SK-N-SH (cell line): ENCODE data around the gene CR1. TPM values are rescaled to one million over a fixed set of nuclear protein-coding genes. Genes with fewer than 3 reads are reported as not detected.
A peak's percentile ranks its signal among the peaks of the same experiment; 100 is the strongest.
"Not testable (repeated sequence)": the region's sequence is repeated elsewhere in the genome, so short reads cannot be mapped to it uniquely, and the experiment has no call there.

ENCODE experiments used
- CTCF ChIA-PET: fragments of 300-600, 350-600 bp; formaldehyde crosslinking; extraction: SDS; loops from one replicate; lab custom pipeline; 2021; lab: Yijun Ruan, JAX
- POLR2A ChIA-PET: fragments of 350-600 bp; sonication (Branson Sonifier 250); formaldehyde crosslinking; extraction: SDS; loops from one replicate; lab custom pipeline; 2020; ENCODE audit warnings: antibody characterized with exemption, inconsistent platforms; lab: Yijun Ruan, JAX
- DNase-seq: peaks from one replicate; pipeline ENCODE4 v3.0.0; 2012
- H2AFZ ChIP-seq: fragments of 200-600 bp; sonication (generic); 2 replicates; pipeline ENCODE4 v1.8.1; 2016; ENCODE audit warnings: antibody characterized with exemption, mild to moderate bottlenecking, low read depth
- H3F3A ChIP-seq: fragments of 200-600 bp; sonication (generic); replicated peaks from 2 replicates; pipeline ENCODE3; 2016; ENCODE audit warnings: antibody characterized with exemption, mild to moderate bottlenecking; ENCODE audit not compliant: insufficient read depth
- H3K27ac ChIP-seq, 2 experiments: fragments of 200-500 bp in 1 of 2; fragments of 200-600 bp in 1 of 2; sonication (Bioruptor generic) in 1 of 2; sonication (generic), shearing (Covaris generic) in 1 of 2; 2 replicates each; pipeline versions ENCODE4 v1.5.1 to v1.6.1; 2014 to 2016; ENCODE audit warnings: low read depth in 2 of 2, inconsistent platforms in 1 of 2, low read length in 1 of 2, mild to moderate bottlenecking in 1 of 2, mixed read lengths in 1 of 2
- H3K27me3 ChIP-seq: fragments of 200-600 bp; sonication (generic), shearing (Covaris generic); 2 replicates; pipeline ENCODE4 v1.6.1; 2016; ENCODE audit warnings: mixed run types; ENCODE audit not compliant: insufficient read depth
- H3K36me3 ChIP-seq, 2 experiments: fragments of 200-500 bp in 1 of 2; fragments of 200-600 bp in 1 of 2; sonication (Bioruptor generic) in 1 of 2; sonication (generic) in 1 of 2; replicated peaks in 1 of 2; 2 replicates each; pipeline versions ENCODE3 to v1.5.1; 2014 to 2016; ENCODE audit warnings: low read length in 1 of 2, mild to moderate bottlenecking in 1 of 2; ENCODE audit not compliant: insufficient read depth in 2 of 2, control insufficient read depth in 1 of 2
- H3K4me1 ChIP-seq, 2 experiments: fragments of 200-500 bp in 1 of 2; fragments of 200-600 bp in 1 of 2; sonication (Bioruptor generic) in 1 of 2; sonication (generic), shearing (Covaris generic) in 1 of 2; 2 replicates each; pipeline versions ENCODE4 v1.5.1 to v1.6.1; 2014 to 2016; ENCODE audit warnings: low read depth in 1 of 2, low read length in 1 of 2, mixed run types in 1 of 2; ENCODE audit not compliant: insufficient read depth in 2 of 2, control insufficient read depth in 1 of 2
- H3K4me2 ChIP-seq: fragments of 200-600 bp; sonication (generic), shearing (Covaris generic); 2 replicates; pipeline ENCODE4 v1.6.1; 2017; ENCODE audit warnings: mixed run types
- H3K4me3 ChIP-seq, 2 experiments: fragments of 200-500 bp in 1 of 2; fragments of 200-600 bp in 1 of 2; sonication (Bioruptor generic) in 1 of 2; sonication (generic), shearing (Covaris generic) in 1 of 2; 2 replicates each; pipeline versions ENCODE4 v1.5.1 to v1.8.1; 2014 to 2016; ENCODE audit warnings: low read depth in 2 of 2, inconsistent platforms in 1 of 2, low read length in 1 of 2, mild to moderate bottlenecking in 1 of 2, mixed read lengths in 1 of 2, moderate library complexity in 1 of 2
- H3K79me2 ChIP-seq: fragments of 200-600 bp; sonication (generic); 2 replicates; pipeline ENCODE4 v1.8.1; 2017; ENCODE audit warnings: mild to moderate bottlenecking; ENCODE audit not compliant: insufficient read depth
- H3K9ac ChIP-seq: fragments of 200-600 bp; sonication (generic); 2 replicates; pipeline ENCODE4 v1.6.1; 2017; ENCODE audit warnings: mixed run types
- H3K9me2 ChIP-seq: fragments of 200-600 bp; sonication (generic); 2 replicates; pipeline ENCODE4 v1.6.1; 2017; ENCODE audit warnings: mixed run types
- H3K9me3 ChIP-seq: fragments of 200-600 bp; sonication (generic); 2 replicates; pipeline ENCODE4 v1.6.1; 2017; ENCODE audit warnings: mixed run types, mild to moderate bottlenecking, moderate library complexity
- H4K20me1 ChIP-seq: fragments of 200-600 bp; sonication (generic); 2 replicates; pipeline ENCODE4 v1.6.1; 2017; ENCODE audit warnings: mild to moderate bottlenecking, mixed run types; ENCODE audit not compliant: insufficient read depth
- GABPA ChIP-seq: IDR thresholded peaks from 2 replicates; pipeline ENCODE4 v1.4.0; 2012; ENCODE audit warnings: low read depth, mild to moderate bottlenecking
- WGBS: methylation state at CpG from one replicate; pipeline ENCODE4 v1.1.6; 2017; ENCODE audit warnings: low lambda C conversion rate; 5-methylcytosine and 5-hydroxymethylcytosine counted together
- polyA plus RNA-seq, 3 experiments: library from polyadenylated mRNA; depleted of rRNA; stranded (reverse); fragments of >200 nt; gene quantifications; 2 replicates each; pipeline ENCODE4 v1.2.3, GENCODE V29; 2012
- TF ChIP-seq, protein P1 (sequence below): fragments of 200-600 bp; sonication (generic); IDR thresholded peaks from 2 replicates; pipeline ENCODE4 v1.6.1; 2017; ENCODE audit warnings: antibody characterized with exemption, mild to moderate bottlenecking, moderate library complexity

The CR1 gene
- polyA plus RNA-seq, 1 of the 3 experiments (the other 2 are of a cell fraction), result not detected

DNA sequence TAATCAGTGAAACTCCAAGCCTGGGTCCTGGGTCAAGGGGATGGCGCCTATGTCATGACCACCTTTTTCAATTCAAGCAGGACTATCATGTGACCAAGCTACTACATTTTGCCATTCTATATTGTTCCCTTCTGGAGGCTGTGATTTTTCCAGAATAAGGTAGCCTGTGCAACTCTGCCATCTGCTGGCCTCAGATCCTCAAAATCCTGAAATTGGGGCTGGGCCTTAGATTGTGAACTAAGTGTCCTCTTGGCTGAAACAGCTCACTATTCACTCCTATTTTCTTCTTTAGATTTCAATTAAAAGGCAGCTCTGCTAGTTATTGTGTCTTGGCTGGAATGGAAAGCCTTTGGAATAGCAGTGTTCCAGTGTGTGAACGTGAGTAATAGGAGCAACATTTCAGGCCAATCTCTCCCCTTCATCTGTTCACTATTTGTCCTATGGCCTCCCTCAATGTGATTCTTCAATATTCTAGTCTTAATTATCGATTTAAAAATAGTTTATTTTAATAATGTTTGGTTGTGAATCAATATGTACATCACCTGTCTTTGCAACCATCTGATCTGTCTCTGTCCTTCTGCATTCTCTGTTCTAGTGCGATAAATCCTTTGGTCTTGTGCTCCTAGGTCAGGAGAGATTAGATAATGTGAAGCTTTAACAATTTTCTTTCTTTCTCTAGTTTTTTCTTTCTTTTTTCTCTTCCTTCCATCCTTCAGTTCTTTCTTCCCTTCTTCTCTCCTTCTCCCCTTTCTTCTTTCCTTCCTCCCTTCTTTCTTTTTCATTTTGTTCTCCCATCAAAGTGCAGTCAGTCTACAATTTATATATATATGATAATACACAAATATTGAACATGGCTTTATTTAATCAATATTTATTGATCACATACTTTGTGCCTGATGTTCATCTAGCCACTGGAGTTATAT, 69.8 kb downstream of the CR1 start:
- H2AFZ ChIP-seq, result no peak overlapping the region
- 21% methylated on average over 4 of the region's 4 CpGs for WGBS
- no peaks in the 10 kb centered on the region for H4K20me1 ChIP-seq
- no peak overlapping the region for H3K4me2 ChIP-seq
- H3K9ac ChIP-seq, result no peak overlapping the region
- DNase-seq, result no peak
- no peaks in the 10 kb centered on the region for H3K9me3 ChIP-seq
- H3K9me2 ChIP-seq, result no peaks in the 10 kb centered on the region
- H3K79me2 ChIP-seq, result no peaks in the 10 kb centered on the region
- no peaks in the 10 kb centered on the region for H3K27me3 ChIP-seq
- H3F3A ChIP-seq, result no peaks in the 10 kb centered on the region
- ChIA-PET POLR2A (no interaction called here), CTCF (interaction anchor here (1.5 to 3.0 kb wide), 2 partner anchors 13 to 19 kb away, joined by 3 to 6 read pairs; no protein-coding TSS in a partner anchor)
- TF ChIP-seq GABPA, result no peak
- TF ChIP-seq, protein P1, sequence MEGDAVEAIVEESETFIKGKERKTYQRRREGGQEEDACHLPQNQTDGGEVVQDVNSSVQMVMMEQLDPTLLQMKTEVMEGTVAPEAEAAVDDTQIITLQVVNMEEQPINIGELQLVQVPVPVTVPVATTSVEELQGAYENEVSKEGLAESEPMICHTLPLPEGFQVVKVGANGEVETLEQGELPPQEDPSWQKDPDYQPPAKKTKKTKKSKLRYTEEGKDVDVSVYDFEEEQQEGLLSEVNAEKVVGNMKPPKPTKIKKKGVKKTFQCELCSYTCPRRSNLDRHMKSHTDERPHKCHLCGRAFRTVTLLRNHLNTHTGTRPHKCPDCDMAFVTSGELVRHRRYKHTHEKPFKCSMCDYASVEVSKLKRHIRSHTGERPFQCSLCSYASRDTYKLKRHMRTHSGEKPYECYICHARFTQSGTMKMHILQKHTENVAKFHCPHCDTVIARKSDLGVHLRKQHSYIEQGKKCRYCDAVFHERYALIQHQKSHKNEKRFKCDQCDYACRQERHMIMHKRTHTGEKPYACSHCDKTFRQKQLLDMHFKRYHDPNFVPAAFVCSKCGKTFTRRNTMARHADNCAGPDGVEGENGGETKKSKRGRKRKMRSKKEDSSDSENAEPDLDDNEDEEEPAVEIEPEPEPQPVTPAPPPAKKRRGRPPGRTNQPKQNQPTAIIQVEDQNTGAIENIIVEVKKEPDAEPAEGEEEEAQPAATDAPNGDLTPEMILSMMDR, result peak; percentile 47
- H3K4me3 ChIP-seq, result no peak overlapping the region
- no peaks in the 10 kb centered on the region for H3K4me1 ChIP-seq
- H3K36me3 ChIP-seq, result no peaks in the 10 kb centered on the region
- H3K27ac ChIP-seq, result no peak overlapping the region

DNA sequence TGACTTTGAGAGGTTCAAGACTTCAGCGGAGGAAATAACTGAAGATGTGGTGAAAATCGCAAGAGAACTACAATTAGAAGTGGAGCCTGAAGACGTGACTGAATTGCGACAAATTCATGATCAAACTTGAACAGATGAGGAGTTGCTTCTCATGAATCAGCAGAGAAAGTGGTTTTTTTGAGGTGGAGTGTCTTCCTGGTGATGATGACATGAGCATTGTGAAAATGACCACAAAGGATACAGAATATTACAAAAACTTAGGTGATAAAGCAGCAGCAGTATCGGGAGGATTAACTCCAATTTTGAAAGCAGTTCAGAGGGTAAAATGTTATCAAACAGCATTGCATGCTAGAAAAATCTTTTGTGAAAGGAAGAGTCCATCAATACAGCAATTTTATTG, 76.0 kb downstream of the CR1 start:
- H3F3A ChIP-seq, H3K9me3 ChIP-seq, H3K27me3 ChIP-seq, H2AFZ ChIP-seq, H3K4me2 ChIP-seq, H3K9ac ChIP-seq, H3K27ac ChIP-seq, H3K79me2 ChIP-seq, H3K36me3 ChIP-seq, H3K4me3 ChIP-seq, POLR2A ChIA-PET, H4K20me1 ChIP-seq, CTCF ChIA-PET, H3K9me2 ChIP-seq, DNase-seq, H3K4me1 ChIP-seq: not testable (repeated sequence)
- no CpG with 5 or more reads among the region's 5 CpGs for WGBS

DNA sequence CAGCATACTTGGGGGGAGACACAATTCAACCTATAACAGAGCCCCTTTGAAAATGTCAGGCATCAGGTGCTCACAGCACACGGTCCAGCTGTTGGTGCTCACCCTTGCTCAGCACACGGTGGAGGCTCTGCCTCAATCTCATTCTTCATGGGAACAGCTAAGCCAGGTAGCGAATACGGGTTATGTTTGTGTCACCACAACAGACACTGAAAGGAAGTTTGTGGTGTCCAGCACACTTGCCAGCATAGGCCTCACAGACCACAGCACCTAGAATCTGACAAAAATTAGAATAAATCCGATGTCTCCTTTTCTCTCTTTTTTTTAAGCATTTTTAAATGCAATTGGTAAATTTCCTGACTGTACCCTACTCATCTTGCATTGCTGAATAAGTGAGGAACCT, 77.1 kb downstream of the CR1 start:
- H3K4me3 ChIP-seq, H2AFZ ChIP-seq, H3K36me3 ChIP-seq, H3K79me2 ChIP-seq, H3K9me3 ChIP-seq, H3K9me2 ChIP-seq, H3K4me1 ChIP-seq, POLR2A ChIA-PET, H3K4me2 ChIP-seq, H3K27ac ChIP-seq, H3F3A ChIP-seq, DNase-seq, H3K9ac ChIP-seq, H4K20me1 ChIP-seq, CTCF ChIA-PET: not testable (repeated sequence)
- H3K27me3 ChIP-seq, result peaks cover 13% of the 10 kb centered on the region; the same call in 1 of the 2 replicates
- under 1% methylated on average over 4 of the region's 5 CpGs for WGBS

DNA sequence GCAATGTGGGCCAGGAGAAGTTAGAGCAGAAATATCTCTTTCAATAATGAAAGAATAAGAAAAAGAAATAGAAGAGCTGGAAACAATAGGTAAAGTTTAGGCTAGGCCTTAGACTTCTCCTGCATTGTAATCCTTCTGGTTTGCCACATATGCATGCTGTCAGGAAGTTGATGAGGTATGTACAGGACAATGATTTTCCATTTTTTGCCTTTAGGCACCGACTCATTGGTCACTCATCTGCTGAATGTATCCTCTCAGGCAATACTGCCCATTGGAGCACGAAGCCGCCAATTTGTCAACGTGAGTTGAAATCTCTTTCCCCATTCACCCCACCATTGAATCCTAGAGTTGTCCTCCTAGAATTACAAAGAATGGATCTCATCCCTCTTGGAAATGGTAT, 79.4 kb downstream of the CR1 start:
- H3F3A ChIP-seq, H3K79me2 ChIP-seq, H3K4me3 ChIP-seq, H3K9ac ChIP-seq, H4K20me1 ChIP-seq, H2AFZ ChIP-seq, H3K27ac ChIP-seq, H3K4me2 ChIP-seq, H3K36me3 ChIP-seq, POLR2A ChIA-PET, H3K9me3 ChIP-seq, H3K9me2 ChIP-seq, DNase-seq, H3K4me1 ChIP-seq: not testable (repeated sequence)
- 12% methylated on average over 4 of the region's 4 CpGs for WGBS
- H3K27me3 ChIP-seq, result peaks cover 13% of the 10 kb centered on the region; the same call in 1 of the 2 replicates
- CTCF ChIA-PET, result interaction anchor here (1.2 kb wide), 1 partner anchor 45 kb away, joined by 3 read pairs; no protein-coding TSS in a partner anchor
